ENCODE measurements around the gene VRK1. TPM values are rescaled to one million over a fixed set of nuclear protein-coding genes. Genes with fewer than 3 reads are reported as not detected.

VRK1 gene
- total and polyA plus RNA-seq, 2 of the 8 experiments (the other 6 are each of a cell fraction or from before 2014, with no cell fraction given): 24.2 to 64.8 TPM

- TF ChIP-seq, protein P1, sequence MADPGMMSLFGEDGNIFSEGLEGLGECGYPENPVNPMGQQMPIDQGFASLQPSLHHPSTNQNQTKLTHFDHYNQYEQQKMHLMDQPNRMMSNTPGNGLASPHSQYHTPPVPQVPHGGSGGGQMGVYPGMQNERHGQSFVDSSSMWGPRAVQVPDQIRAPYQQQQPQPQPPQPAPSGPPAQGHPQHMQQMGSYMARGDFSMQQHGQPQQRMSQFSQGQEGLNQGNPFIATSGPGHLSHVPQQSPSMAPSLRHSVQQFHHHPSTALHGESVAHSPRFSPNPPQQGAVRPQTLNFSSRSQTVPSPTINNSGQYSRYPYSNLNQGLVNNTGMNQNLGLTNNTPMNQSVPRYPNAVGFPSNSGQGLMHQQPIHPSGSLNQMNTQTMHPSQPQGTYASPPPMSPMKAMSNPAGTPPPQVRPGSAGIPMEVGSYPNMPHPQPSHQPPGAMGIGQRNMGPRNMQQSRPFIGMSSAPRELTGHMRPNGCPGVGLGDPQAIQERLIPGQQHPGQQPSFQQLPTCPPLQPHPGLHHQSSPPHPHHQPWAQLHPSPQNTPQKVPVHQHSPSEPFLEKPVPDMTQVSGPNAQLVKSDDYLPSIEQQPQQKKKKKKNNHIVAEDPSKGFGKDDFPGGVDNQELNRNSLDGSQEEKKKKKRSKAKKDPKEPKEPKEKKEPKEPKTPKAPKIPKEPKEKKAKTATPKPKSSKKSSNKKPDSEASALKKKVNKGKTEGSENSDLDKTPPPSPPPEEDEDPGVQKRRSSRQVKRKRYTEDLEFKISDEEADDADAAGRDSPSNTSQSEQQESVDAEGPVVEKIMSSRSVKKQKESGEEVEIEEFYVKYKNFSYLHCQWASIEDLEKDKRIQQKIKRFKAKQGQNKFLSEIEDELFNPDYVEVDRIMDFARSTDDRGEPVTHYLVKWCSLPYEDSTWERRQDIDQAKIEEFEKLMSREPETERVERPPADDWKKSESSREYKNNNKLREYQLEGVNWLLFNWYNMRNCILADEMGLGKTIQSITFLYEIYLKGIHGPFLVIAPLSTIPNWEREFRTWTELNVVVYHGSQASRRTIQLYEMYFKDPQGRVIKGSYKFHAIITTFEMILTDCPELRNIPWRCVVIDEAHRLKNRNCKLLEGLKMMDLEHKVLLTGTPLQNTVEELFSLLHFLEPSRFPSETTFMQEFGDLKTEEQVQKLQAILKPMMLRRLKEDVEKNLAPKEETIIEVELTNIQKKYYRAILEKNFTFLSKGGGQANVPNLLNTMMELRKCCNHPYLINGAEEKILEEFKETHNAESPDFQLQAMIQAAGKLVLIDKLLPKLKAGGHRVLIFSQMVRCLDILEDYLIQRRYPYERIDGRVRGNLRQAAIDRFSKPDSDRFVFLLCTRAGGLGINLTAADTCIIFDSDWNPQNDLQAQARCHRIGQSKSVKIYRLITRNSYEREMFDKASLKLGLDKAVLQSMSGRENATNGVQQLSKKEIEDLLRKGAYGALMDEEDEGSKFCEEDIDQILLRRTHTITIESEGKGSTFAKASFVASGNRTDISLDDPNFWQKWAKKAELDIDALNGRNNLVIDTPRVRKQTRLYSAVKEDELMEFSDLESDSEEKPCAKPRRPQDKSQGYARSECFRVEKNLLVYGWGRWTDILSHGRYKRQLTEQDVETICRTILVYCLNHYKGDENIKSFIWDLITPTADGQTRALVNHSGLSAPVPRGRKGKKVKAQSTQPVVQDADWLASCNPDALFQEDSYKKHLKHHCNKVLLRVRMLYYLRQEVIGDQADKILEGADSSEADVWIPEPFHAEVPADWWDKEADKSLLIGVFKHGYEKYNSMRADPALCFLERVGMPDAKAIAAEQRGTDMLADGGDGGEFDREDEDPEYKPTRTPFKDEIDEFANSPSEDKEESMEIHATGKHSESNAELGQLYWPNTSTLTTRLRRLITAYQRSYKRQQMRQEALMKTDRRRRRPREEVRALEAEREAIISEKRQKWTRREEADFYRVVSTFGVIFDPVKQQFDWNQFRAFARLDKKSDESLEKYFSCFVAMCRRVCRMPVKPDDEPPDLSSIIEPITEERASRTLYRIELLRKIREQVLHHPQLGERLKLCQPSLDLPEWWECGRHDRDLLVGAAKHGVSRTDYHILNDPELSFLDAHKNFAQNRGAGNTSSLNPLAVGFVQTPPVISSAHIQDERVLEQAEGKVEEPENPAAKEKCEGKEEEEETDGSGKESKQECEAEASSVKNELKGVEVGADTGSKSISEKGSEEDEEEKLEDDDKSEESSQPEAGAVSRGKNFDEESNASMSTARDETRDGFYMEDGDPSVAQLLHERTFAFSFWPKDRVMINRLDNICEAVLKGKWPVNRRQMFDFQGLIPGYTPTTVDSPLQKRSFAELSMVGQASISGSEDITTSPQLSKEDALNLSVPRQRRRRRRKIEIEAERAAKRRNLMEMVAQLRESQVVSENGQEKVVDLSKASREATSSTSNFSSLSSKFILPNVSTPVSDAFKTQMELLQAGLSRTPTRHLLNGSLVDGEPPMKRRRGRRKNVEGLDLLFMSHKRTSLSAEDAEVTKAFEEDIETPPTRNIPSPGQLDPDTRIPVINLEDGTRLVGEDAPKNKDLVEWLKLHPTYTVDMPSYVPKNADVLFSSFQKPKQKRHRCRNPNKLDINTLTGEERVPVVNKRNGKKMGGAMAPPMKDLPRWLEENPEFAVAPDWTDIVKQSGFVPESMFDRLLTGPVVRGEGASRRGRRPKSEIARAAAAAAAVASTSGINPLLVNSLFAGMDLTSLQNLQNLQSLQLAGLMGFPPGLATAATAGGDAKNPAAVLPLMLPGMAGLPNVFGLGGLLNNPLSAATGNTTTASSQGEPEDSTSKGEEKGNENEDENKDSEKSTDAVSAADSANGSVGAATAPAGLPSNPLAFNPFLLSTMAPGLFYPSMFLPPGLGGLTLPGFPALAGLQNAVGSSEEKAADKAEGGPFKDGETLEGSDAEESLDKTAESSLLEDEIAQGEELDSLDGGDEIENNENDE (IDR thresholded peaks at IDR 0.05; ENCODE audit: insufficient replicate concordance, low read length): no peak
- no peak for TF ChIP-seq JUN (IDR thresholded peaks at IDR 0.05; ENCODE audit: low read depth, low read length)
- no peak for TF ChIP-seq CBX8 (IDR thresholded peaks at IDR 0.05; ENCODE audit: borderline replicate concordance, low read depth, low read length)
- TF ChIP-seq NANOG (IDR thresholded peaks at IDR 0.05; ENCODE audit: insufficient read depth, low read depth, low read length, poor library complexity, severe bottlenecking): no peak
- no peak for TF ChIP-seq RXRA (IDR thresholded peaks at IDR 0.05; ENCODE audit: insufficient read depth, low read depth, low read length)
- no peak for TF ChIP-seq SIRT6 (IDR thresholded peaks at IDR 0.05; ENCODE audit: low read length)
- no peak for TF ChIP-seq HDAC6 (IDR thresholded peaks at IDR 0.05; ENCODE audit: low read depth, low read length)
Observed at GRCh38 chr14:96798956-96799355, 1.8 kb downstream of the VRK1 start (continued).

Data from H1 (cell line).